NCI-H1694 treated with DMSO at 0.1 percent for 48 hours (cell line): ENCODE results near the gene GALNT12.

Experiments used
- DNase-seq: peaks from one replicate; lab custom pipeline; 2025; lab: John Stamatoyannopoulos, UW

GALNT12 gene

GRCh38 chr9:98861781-98862504, 54.5 kb downstream of the GALNT12 start:
- DNase-seq: no peak

- no peak for DNase-seq
Observed at GRCh38 chr9:98862936-98863335, 55.5 kb downstream of the GALNT12 start.

- no peak for DNase-seq
Observed at GRCh38 chr9:98864281-98865174, 57.1 kb downstream of the GALNT12 start.

- DNase-seq: no peak
Observed at GRCh38 chr9:98865284-98865875, 57.9 kb downstream of the GALNT12 start.

- DNase-seq: no peak
Observed at GRCh38 chr9:98866435-98867102, 59.1 kb downstream of the GALNT12 start.

GRCh38 chr9:98867103-98867428, 59.6 kb downstream of the GALNT12 start:
- DNase-seq: no peak

GRCh38 chr9:98867429-98868168, 60.1 kb downstream of the GALNT12 start:
- no peak for DNase-seq

- no peak for DNase-seq
Observed at GRCh38 chr9:98869078-98869745, 61.7 kb downstream of the GALNT12 start.

GRCh38 chr9:98869866-98870265, 62.4 kb downstream of the GALNT12 start:
- no peak for DNase-seq

- DNase-seq: no peak
Observed at GRCh38 chr9:98870782-98871557, 63.5 kb downstream of the GALNT12 start.

GRCh38 chr9:98871558-98872065, 64.1 kb downstream of the GALNT12 start:
- DNase-seq: no peak

GRCh38 chr9:98873526-98873925, 66.1 kb downstream of the GALNT12 start:
- no peak for DNase-seq

GRCh38 chr9:98873951-98874371, 66.5 kb downstream of the GALNT12 start:
- DNase-seq: no peak

- DNase-seq: no peak
Observed at GRCh38 chr9:98874721-98875255, 67.3 kb downstream of the GALNT12 start.

GRCh38 chr9:98875536-98875935, 68.1 kb downstream of the GALNT12 start:
- DNase-seq: no peak

- no peak for DNase-seq
Observed at GRCh38 chr9:98877311-98877710, 69.8 kb downstream of the GALNT12 start.

- no peak for DNase-seq
Observed at GRCh38 chr9:98879094-98879962, 71.9 kb downstream of the GALNT12 start.

GRCh38 chr9:98879963-98880310, 72.5 kb downstream of the GALNT12 start:
- no peak for DNase-seq
